GM12878 (cell line): ENCODE data around the gene AGBL3. TPM values are rescaled to one million over a fixed set of nuclear protein-coding genes. Genes with fewer than 3 reads are reported as not detected.

Experiments used
- CHD4 ChIP-seq: fragments of 200-600 bp; sonication (generic); IDR thresholded peaks from 2 replicates; pipeline ENCODE4 v1.6.1; 2016; ENCODE audit warnings: mild to moderate bottlenecking
- EED ChIP-seq: sonication (generic); IDR thresholded peaks from 2 replicates; pipeline ENCODE4 v1.6.1; 2016; ENCODE audit warnings: antibody characterized with exemption, low read depth
- ESRRA ChIP-seq: IDR thresholded peaks from 2 replicates; pipeline ENCODE4 v1.6.1; 2012; ENCODE audit warnings: mild to moderate bottlenecking, low read length, improper control_type of control experiment
- EZH2 ChIP-seq: IDR thresholded peaks from 2 replicates; pipeline ENCODE4 v1.6.1; 2012; ENCODE audit warnings: low read depth, mild to moderate bottlenecking, control low read depth, inconsistent platforms, low read length, borderline replicate concordance; ENCODE audit not compliant: control insufficient read depth
- MEF2A ChIP-seq: IDR thresholded peaks from 2 replicates; pipeline ENCODE4 v1.6.1; 2011; ENCODE audit warnings: low read depth, mild to moderate bottlenecking, low read length, moderate library complexity; ENCODE audit not compliant: insufficient read depth
- MEF2B ChIP-seq: fragments of 450-650 bp; IDR thresholded peaks from 2 replicates; pipeline ENCODE4 v1.6.1; 2018; ENCODE audit warnings: mild to moderate bottlenecking, moderate library complexity; ENCODE audit not compliant: partially characterized antibody, poor library complexity, severe bottlenecking
- PAX5 ChIP-seq: IDR thresholded peaks from 2 replicates; pipeline ENCODE4 v1.6.1; 2011; ENCODE audit warnings: low read depth, low read length, borderline replicate concordance
- POLR2AphosphoS2 ChIP-seq: IDR thresholded peaks from 2 replicates; pipeline ENCODE4 v1.6.1; 2011; ENCODE audit warnings: low read depth, mild to moderate bottlenecking, low read length, improper control_type of control experiment, moderate library complexity
- SMAD5 ChIP-seq: IDR thresholded peaks from 2 replicates; pipeline ENCODE4 v1.6.1; 2016; ENCODE audit warnings: antibody characterized with exemption, low read depth
- SMARCA5 ChIP-seq: fragments of 450-650 bp; IDR thresholded peaks from 2 replicates; pipeline ENCODE4 v1.6.1; 2017; ENCODE audit warnings: mild to moderate bottlenecking
- SPI1 ChIP-seq: IDR thresholded peaks from 2 replicates; pipeline ENCODE4 v1.6.1; 2011; ENCODE audit warnings: low read depth, mild to moderate bottlenecking, low read length, moderate library complexity, borderline replicate concordance; ENCODE audit not compliant: insufficient read depth
- SRF ChIP-seq, 2 experiments: IDR thresholded peaks; 2 replicates each; pipeline ENCODE4 v1.6.1; 2011; ENCODE audit warnings: low read depth in 2 of 2, low read length in 2 of 2, mild to moderate bottlenecking in 1 of 2, moderate library complexity in 1 of 2
- STAT3 ChIP-seq: IDR thresholded peaks from 2 replicates; pipeline ENCODE4 v1.6.1; 2011; ENCODE audit warnings: low read depth, low read length, improper control_type of control experiment
- TAF1 ChIP-seq: IDR thresholded peaks from 2 replicates; pipeline ENCODE4 v1.6.1; 2011; ENCODE audit warnings: mild to moderate bottlenecking, low read depth, low read length, borderline replicate concordance
- ZNF274 ChIP-seq: IDR thresholded peaks from one replicate; pipeline ENCODE4 v1.8.0; 2011; ENCODE audit not compliant: insufficient read length, insufficient read depth
- polyA plus RNA-seq, 11 experiments: library from polyadenylated mRNA; depleted of rRNA in 4 of 11; unstranded in 6 of 11; stranded (reverse) in 5 of 11; fragments of >200 nt; fragmentation: Nextera tagmentation in 4 of 11; fragmentation: Illumina TruSeq in 1 of 11; extraction: Ambion mirVana in 4 of 11; extraction: Trizol in 1 of 11; gene quantifications; 1 replicate in 1 of 11; 2 replicates in 10 of 11; pipeline versions ENCODE4 v1.2.1 to v1.2.3, GENCODE V29; 2011 to 2016; ENCODE audit warnings: inconsistent platforms in 2 of 11, missing spikeins in 2 of 11, low read depth in 1 of 11
- total RNA-seq, 4 experiments: library from RNA; depleted of rRNA in 3 of 4; stranded (reverse); fragments of >200 nt in 3 of 4; fragmentation: Illumina TruSeq in 1 of 4; extraction: Trizol in 1 of 4; gene quantifications; 2 replicates each; pipeline versions ENCODE4 v1.2.1 to v1.2.3, GENCODE V29; 2013 to 2021
- TF ChIP-seq, protein P1 (sequence below): IDR thresholded peaks from 2 replicates; pipeline ENCODE4 v1.6.1; 2011; ENCODE audit warnings: borderline replicate concordance, low read depth, mild to moderate bottlenecking, moderate library complexity, low read length; ENCODE audit not compliant: insufficient read depth, poor library complexity, severe bottlenecking
- TF ChIP-seq, protein P2 (sequence below): fragments of 450-650 bp; IDR thresholded peaks from 2 replicates; pipeline ENCODE4 v1.6.1; 2016; ENCODE audit warnings: mild to moderate bottlenecking, moderate library complexity, borderline replicate concordance
- TF ChIP-seq, protein P3 (sequence below): IDR thresholded peaks from 2 replicates; pipeline ENCODE4 v1.6.1; 2012; ENCODE audit warnings: mild to moderate bottlenecking, low read depth, low read length
- TF ChIP-seq, protein P4 (sequence below): IDR thresholded peaks from 2 replicates; pipeline ENCODE4 v1.6.1; 2011; ENCODE audit warnings: mild to moderate bottlenecking, low read depth, low read length, moderate library complexity; ENCODE audit not compliant: insufficient replicate concordance

Gene AGBL3
- total and polyA plus RNA-seq, 10 of the 15 experiments (the other 5 are each of a cell fraction or from before 2014, with no cell fraction given) = 0.82 to 12.4 (median 3.7) TPM

DNA sequence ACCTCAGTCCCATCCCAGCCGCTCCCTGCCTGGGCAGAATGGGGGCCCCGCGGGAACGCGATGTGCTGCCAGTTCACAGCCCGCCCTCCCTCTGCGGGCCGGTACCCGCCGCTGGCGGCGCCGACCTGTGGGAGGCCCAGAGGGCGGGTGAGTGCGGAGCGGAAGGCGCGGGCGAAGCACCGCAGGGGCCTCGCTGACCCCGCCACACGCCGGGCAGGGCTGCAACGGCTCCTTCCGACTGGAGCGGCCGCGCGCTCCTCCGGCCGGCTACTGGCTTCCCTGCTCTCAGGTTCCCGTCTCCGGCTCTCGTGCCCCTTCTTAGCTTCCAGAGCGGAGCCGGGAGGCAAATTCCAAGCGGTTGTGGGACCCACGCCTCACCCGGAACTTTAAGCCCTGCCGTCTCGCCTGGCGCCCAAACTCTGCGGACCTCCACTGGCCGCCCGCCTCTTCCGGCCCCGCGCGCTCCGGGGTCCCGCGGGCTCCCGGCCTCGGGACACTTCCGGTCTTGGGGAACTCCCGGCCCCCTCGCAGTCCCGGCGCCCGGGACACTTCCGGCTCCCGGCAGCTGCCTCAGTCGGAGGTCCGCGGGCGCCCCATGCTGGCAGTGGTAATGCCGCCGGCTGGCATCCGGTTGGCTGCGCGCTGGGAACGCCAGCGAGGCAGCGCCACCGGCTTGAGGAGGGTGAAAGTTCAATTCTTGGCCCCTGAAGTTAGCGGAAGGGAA, 184.1 kb downstream of the AGBL3 start, which contains the start of gene CYREN (continued):
- TF ChIP-seq ZNF274 = no peak
- TF ChIP-seq, protein P1, sequence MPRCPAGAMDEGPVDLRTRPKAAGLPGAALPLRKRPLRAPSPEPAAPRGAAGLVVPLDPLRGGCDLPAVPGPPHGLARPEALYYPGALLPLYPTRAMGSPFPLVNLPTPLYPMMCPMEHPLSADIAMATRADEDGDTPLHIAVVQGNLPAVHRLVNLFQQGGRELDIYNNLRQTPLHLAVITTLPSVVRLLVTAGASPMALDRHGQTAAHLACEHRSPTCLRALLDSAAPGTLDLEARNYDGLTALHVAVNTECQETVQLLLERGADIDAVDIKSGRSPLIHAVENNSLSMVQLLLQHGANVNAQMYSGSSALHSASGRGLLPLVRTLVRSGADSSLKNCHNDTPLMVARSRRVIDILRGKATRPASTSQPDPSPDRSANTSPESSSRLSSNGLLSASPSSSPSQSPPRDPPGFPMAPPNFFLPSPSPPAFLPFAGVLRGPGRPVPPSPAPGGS = no peak
- TF ChIP-seq SRF (IDR thresholded peaks at IDR 0.05; ENCODE audit: low read depth in 2 of 2, low read length in 2 of 2) = peak in 1 of 2 experiments; percentile 58; a peak in 1 of 4 replicates
- TF ChIP-seq PAX5 = peak; percentile 16; the same call in 1 of the 2 replicates
- no peak for TF ChIP-seq CHD4
- TF ChIP-seq, protein P2, sequence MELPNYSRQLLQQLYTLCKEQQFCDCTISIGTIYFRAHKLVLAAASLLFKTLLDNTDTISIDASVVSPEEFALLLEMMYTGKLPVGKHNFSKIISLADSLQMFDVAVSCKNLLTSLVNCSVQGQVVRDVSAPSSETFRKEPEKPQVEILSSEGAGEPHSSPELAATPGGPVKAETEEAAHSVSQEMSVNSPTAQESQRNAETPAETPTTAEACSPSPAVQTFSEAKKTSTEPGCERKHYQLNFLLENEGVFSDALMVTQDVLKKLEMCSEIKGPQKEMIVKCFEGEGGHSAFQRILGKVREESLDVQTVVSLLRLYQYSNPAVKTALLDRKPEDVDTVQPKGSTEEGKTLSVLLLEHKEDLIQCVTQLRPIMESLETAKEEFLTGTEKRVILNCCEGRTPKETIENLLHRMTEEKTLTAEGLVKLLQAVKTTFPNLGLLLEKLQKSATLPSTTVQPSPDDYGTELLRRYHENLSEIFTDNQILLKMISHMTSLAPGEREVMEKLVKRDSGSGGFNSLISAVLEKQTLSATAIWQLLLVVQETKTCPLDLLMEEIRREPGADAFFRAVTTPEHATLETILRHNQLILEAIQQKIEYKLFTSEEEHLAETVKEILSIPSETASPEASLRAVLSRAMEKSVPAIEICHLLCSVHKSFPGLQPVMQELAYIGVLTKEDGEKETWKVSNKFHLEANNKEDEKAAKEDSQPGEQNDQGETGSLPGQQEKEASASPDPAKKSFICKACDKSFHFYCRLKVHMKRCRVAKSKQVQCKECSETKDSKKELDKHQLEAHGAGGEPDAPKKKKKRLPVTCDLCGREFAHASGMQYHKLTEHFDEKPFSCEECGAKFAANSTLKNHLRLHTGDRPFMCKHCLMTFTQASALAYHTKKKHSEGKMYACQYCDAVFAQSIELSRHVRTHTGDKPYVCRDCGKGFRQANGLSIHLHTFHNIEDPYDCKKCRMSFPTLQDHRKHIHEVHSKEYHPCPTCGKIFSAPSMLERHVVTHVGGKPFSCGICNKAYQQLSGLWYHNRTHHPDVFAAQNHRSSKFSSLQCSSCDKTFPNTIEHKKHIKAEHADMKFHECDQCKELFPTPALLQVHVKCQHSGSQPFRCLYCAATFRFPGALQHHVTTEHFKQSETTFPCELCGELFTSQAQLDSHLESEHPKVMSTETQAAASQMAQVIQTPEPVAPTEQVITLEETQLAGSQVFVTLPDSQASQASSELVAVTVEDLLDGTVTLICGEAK = peak; percentile 98
- TF ChIP-seq, protein P3, sequence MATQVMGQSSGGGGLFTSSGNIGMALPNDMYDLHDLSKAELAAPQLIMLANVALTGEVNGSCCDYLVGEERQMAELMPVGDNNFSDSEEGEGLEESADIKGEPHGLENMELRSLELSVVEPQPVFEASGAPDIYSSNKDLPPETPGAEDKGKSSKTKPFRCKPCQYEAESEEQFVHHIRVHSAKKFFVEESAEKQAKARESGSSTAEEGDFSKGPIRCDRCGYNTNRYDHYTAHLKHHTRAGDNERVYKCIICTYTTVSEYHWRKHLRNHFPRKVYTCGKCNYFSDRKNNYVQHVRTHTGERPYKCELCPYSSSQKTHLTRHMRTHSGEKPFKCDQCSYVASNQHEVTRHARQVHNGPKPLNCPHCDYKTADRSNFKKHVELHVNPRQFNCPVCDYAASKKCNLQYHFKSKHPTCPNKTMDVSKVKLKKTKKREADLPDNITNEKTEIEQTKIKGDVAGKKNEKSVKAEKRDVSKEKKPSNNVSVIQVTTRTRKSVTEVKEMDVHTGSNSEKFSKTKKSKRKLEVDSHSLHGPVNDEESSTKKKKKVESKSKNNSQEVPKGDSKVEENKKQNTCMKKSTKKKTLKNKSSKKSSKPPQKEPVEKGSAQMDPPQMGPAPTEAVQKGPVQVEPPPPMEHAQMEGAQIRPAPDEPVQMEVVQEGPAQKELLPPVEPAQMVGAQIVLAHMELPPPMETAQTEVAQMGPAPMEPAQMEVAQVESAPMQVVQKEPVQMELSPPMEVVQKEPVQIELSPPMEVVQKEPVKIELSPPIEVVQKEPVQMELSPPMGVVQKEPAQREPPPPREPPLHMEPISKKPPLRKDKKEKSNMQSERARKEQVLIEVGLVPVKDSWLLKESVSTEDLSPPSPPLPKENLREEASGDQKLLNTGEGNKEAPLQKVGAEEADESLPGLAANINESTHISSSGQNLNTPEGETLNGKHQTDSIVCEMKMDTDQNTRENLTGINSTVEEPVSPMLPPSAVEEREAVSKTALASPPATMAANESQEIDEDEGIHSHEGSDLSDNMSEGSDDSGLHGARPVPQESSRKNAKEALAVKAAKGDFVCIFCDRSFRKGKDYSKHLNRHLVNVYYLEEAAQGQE = no peak
- peak; percentile 43; the same call in 1 of the 2 replicates for TF ChIP-seq ESRRA
- TF ChIP-seq SMAD5 = peak; percentile 60
- TF ChIP-seq, protein P4, sequence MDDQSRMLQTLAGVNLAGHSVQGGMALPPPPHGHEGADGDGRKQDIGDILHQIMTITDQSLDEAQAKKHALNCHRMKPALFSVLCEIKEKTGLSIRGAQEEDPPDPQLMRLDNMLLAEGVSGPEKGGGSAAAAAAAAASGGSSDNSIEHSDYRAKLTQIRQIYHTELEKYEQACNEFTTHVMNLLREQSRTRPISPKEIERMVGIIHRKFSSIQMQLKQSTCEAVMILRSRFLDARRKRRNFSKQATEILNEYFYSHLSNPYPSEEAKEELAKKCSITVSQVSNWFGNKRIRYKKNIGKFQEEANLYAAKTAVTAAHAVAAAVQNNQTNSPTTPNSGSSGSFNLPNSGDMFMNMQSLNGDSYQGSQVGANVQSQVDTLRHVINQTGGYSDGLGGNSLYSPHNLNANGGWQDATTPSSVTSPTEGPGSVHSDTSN = no peak
- peak; percentile 96 for TF ChIP-seq POLR2AphosphoS2
- TF ChIP-seq TAF1 = no peak
- TF ChIP-seq EED = peak; percentile 89
- peak; percentile 79; the same call in 1 of the 2 replicates for TF ChIP-seq SMARCA5
- TF ChIP-seq STAT3 = no peak
- no peak for TF ChIP-seq MEF2B
- no peak for TF ChIP-seq EZH2
- peak; percentile 78 for TF ChIP-seq MEF2A
- TF ChIP-seq SPI1 = 0 out of 2 replicates have a peak, but pooled peaks have one; percentile 28
